Erythroblast (primary cell): ENCODE results near the gene IL15.
"Not testable (repeated sequence)": the region's sequence is repeated elsewhere in the genome, so short reads cannot be mapped to it uniquely, and the experiment has no call there.

Experiments
- DNase-seq, 2 experiments: peaks; one replicate each; lab custom pipeline; 2025; lab: John Stamatoyannopoulos, UW
- GATA1 ChIP-seq: IDR thresholded peaks from 2 replicates; pipeline ENCODE4 v1.6.1; 2011; ENCODE audit warnings: low read depth, mild to moderate bottlenecking, control low read depth, low read length, moderate library complexity
- POLR2A ChIP-seq: IDR thresholded peaks from 2 replicates; pipeline ENCODE4 v1.6.1; 2011; ENCODE audit warnings: mild to moderate bottlenecking, low read length

IL15 gene

GRCh38 chr4:141730805-141731204, 94.4 kb downstream of the IL15 start:
- no peak for TF ChIP-seq GATA1
- no peak for TF ChIP-seq POLR2A
- no peak for DNase-seq

GRCh38 chr4:141731481-141731880, 95.1 kb downstream of the IL15 start:
- TF ChIP-seq POLR2A = no peak
- TF ChIP-seq GATA1 = no peak
- DNase-seq = no peak

GRCh38 chr4:141739636-141740035, 103.3 kb downstream of the IL15 start:
- TF ChIP-seq GATA1 (no peak), POLR2A (no peak)
- DNase-seq = no peak

- TF ChIP-seq POLR2A = no peak
- TF ChIP-seq GATA1 = no peak
- no peak for DNase-seq
These were observed 109.6 kb downstream of the IL15 start for GRCh38 chr4:141746026-141746425.

- not testable (repeated sequence) for DNase-seq
These were observed 115.4 kb downstream of the IL15 start for GRCh38 chr4:141751806-141752205.

GRCh38 chr4:141757287-141757686, 120.9 kb downstream of the IL15 start:
- DNase-seq = no peak
- no peak for TF ChIP-seq POLR2A
- no peak for TF ChIP-seq GATA1

GRCh38 chr4:141759796-141760425, 123.5 kb downstream of the IL15 start:
- DNase-seq = no peak

GRCh38 chr4:141761926-141762325, 125.5 kb downstream of the IL15 start:
- DNase-seq = no peak
- TF ChIP-seq POLR2A (no peak), GATA1 (no peak)

More at GRCh38 chr4:141759796-141760425, 123.5 kb downstream of the IL15 start:
- no peak for TF ChIP-seq POLR2A
- TF ChIP-seq GATA1 = no peak

- TF ChIP-seq POLR2A (no peak), GATA1 (no peak)
- no peak for DNase-seq
These were observed 127.0 kb downstream of the IL15 start for GRCh38 chr4:141763374-141763773.

GRCh38 chr4:141768954-141769353, 132.6 kb downstream of the IL15 start:
- TF ChIP-seq POLR2A (no peak), GATA1 (no peak)
- DNase-seq = no peak

- DNase-seq = no peak
- TF ChIP-seq POLR2A = no peak
These were observed 135.8 kb downstream of the IL15 start for GRCh38 chr4:141771889-141772830.

- DNase-seq = no peak
- TF ChIP-seq POLR2A (no peak), GATA1 (no peak)
These were observed 136.5 kb downstream of the IL15 start for GRCh38 chr4:141772838-141773237.

- TF ChIP-seq POLR2A (no peak), GATA1 (no peak)
These were observed 145.8 kb downstream of the IL15 start for GRCh38 chr4:141782205-141782604.

More at GRCh38 chr4:141782205-141782604, 145.8 kb downstream of the IL15 start:
- DNase-seq = no peak
